Neuronal stem cell (in vitro differentiated cells): Measurements from ENCODE around the gene RARB. TPM values are rescaled to one million over a fixed set of nuclear protein-coding genes. Genes with fewer than 3 reads are reported as not detected.

Source experiments
- DNase-seq: peaks from one replicate; pipeline ENCODE4 v3.0.0-alpha.2; 2013; ENCODE audit warnings: low spot score
- H2AFZ ChIP-seq: one replicate; pipeline ENCODE4 v1.6.1; 2013; ENCODE audit warnings: mild to moderate bottlenecking, low read length, inconsistent platforms
- H2AK5ac ChIP-seq: 2 replicates; pipeline ENCODE4 v1.6.1; 2013; ENCODE audit warnings: low read depth, mild to moderate bottlenecking, inconsistent platforms, low read length, moderate library complexity, mixed read lengths
- H2BK120ac ChIP-seq: 2 replicates; pipeline ENCODE4 v1.6.1; 2013; ENCODE audit warnings: low read depth, mild to moderate bottlenecking, inconsistent platforms, low read length, moderate library complexity, mixed read lengths
- H2BK12ac ChIP-seq: one replicate; pipeline ENCODE4 v1.6.1; 2013; ENCODE audit warnings: low read length, inconsistent platforms
- H2BK15ac ChIP-seq: 2 replicates; pipeline ENCODE4 v1.6.1; 2013; ENCODE audit warnings: mild to moderate bottlenecking, low read length, inconsistent platforms, mixed read lengths
- H2BK5ac ChIP-seq: one replicate; pipeline ENCODE4 v1.6.1; 2013; ENCODE audit warnings: inconsistent platforms, mild to moderate bottlenecking, low read length, moderate library complexity
- H3K14ac ChIP-seq: one replicate; pipeline ENCODE4 v1.6.1; 2013; ENCODE audit warnings: low read length, inconsistent platforms
- H3K18ac ChIP-seq: 2 replicates; pipeline ENCODE4 v1.6.1; 2013; ENCODE audit warnings: low read length, inconsistent platforms
- H3K23ac ChIP-seq: 2 replicates; pipeline ENCODE4 v1.6.1; 2013; ENCODE audit warnings: low read depth, mild to moderate bottlenecking, mixed read lengths, low read length, inconsistent platforms; ENCODE audit not compliant: poor library complexity
- H3K27ac ChIP-seq: replicated peaks from 3 replicates; pipeline ENCODE4 v1.5.1; 2013; ENCODE audit warnings: low read length, inconsistent platforms
- H3K27me3 ChIP-seq, 3 experiments: 2 replicates each; pipeline ENCODE4 v1.6.1; 2013; ENCODE audit warnings: low read length in 3 of 3, mild to moderate bottlenecking in 2 of 3, inconsistent platforms in 1 of 3, low read depth in 1 of 3, mixed read lengths in 1 of 3, moderate library complexity in 1 of 3; ENCODE audit not compliant: control insufficient read depth in 3 of 3, insufficient read depth in 3 of 3
- H3K36me3 ChIP-seq, 2 donors: replicated peaks in 1 of 2; 2 replicates each; pipeline ENCODE4 v1.6.1; 2013; ENCODE audit warnings: low read length in 2 of 2; ENCODE audit not compliant: control insufficient read depth in 2 of 2, insufficient read depth in 2 of 2
- H3K4ac ChIP-seq: 2 replicates; pipeline ENCODE4 v1.6.1; 2013; ENCODE audit warnings: inconsistent platforms, mild to moderate bottlenecking, low read length, moderate library complexity
- H3K4me1 ChIP-seq, 2 donors: 1 replicate in 1 of 2; 2 replicates in 1 of 2; pipeline ENCODE4 v1.6.1; 2013; ENCODE audit warnings: low read length in 2 of 2, low read depth in 1 of 2; ENCODE audit not compliant: control insufficient read depth in 2 of 2, insufficient read depth in 1 of 2
- H3K4me2 ChIP-seq: one replicate; pipeline ENCODE4 v1.6.1; 2013; ENCODE audit warnings: mild to moderate bottlenecking, low read length, inconsistent platforms; ENCODE audit not compliant: insufficient read depth, poor library complexity, severe bottlenecking
- H3K4me3 ChIP-seq, 2 donors: 2 replicates each; pipeline ENCODE4 v1.5.1; 2013; ENCODE audit warnings: low read length in 2 of 2, mild to moderate bottlenecking in 2 of 2, inconsistent platforms in 1 of 2, moderate library complexity in 1 of 2
- H3K79me1 ChIP-seq: one replicate; pipeline ENCODE4 v1.6.1; 2013; ENCODE audit warnings: low read depth, mild to moderate bottlenecking, inconsistent platforms, low read length, moderate library complexity
- H3K9ac ChIP-seq: one replicate; pipeline ENCODE4 v1.6.1; 2013; ENCODE audit warnings: mild to moderate bottlenecking, low read depth, low read length, inconsistent platforms; ENCODE audit not compliant: poor library complexity
- H3K9me3 ChIP-seq, 2 donors: replicated peaks in 1 of 2; 2 replicates each; pipeline versions ENCODE3 to v1.6.1; 2013; ENCODE audit warnings: low read length in 2 of 2, mild to moderate bottlenecking in 2 of 2, inconsistent platforms in 1 of 2, low read depth in 1 of 2, mixed read lengths in 1 of 2, moderate library complexity in 1 of 2; ENCODE audit not compliant: control insufficient read depth in 2 of 2, insufficient read depth in 1 of 2
- H4K8ac ChIP-seq: one replicate; pipeline ENCODE4 v1.6.1; 2013; ENCODE audit warnings: low read depth, mild to moderate bottlenecking, inconsistent platforms, low read length, moderate library complexity
- H4K91ac ChIP-seq: one replicate; pipeline ENCODE4 v1.6.1; 2013; ENCODE audit warnings: low read length, low read depth, mild to moderate bottlenecking, inconsistent platforms; ENCODE audit not compliant: poor library complexity
- WGBS, 2 donors: extraction: QIAGEN DNeasy Blood & Tissue Kit; methylation state at CpG; one replicate each; pipeline ENCODE4 v1.1.7; 2013; ENCODE audit warnings: missing lambda C conversion rate in 2 of 2, mixed read lengths in 1 of 2; ENCODE audit not compliant: insufficient read length in 2 of 2, insufficient replicate concordance in 1 of 2; ENCODE audit errors: extremely low coverage in 2 of 2; 5-methylcytosine and 5-hydroxymethylcytosine counted together
- small RNA-seq: library from polyadenylated mRNA; stranded (forward); fragments of <200 nt; extraction: miRNeasy Mini kit (QIAGEN cat#:217004); gene quantifications from one replicate; pipeline ENCODE3, GENCODE V24; 2013; ENCODE audit not compliant: insufficient read depth

RARB gene

GRCh38 chr3:25635038-25635437, 207.0 kb downstream of the RARB start:
- no peaks in the 10 kb centered on the region for H3K9me3 ChIP-seq
- no peak overlapping the region for H2AFZ ChIP-seq
- no peak overlapping the region for H3K27ac ChIP-seq
- no peak overlapping the region for H2BK15ac ChIP-seq
- H3K23ac ChIP-seq, result no peak overlapping the region
- H2BK12ac ChIP-seq, result no peak overlapping the region
- no peak overlapping the region for H4K91ac ChIP-seq
- H3K18ac ChIP-seq, result no peak overlapping the region
- no peak overlapping the region for H3K14ac ChIP-seq
- H3K4ac ChIP-seq, result no peak overlapping the region
- no peaks in the 10 kb centered on the region for H3K27me3 ChIP-seq
- H2AK5ac ChIP-seq, result no peak overlapping the region
- H3K79me1 ChIP-seq, result no peaks in the 10 kb centered on the region
- DNase-seq, result no peak
- no peak overlapping the region for H2BK120ac ChIP-seq
- H3K4me3 ChIP-seq, result no peak overlapping the region
- no peaks in the 10 kb centered on the region for H3K4me1 ChIP-seq
- H3K9ac ChIP-seq, result no peak overlapping the region
- no CpG with 5 or more reads among the region's 3 CpGs for WGBS, 2 donors
- H4K8ac ChIP-seq, result no peak overlapping the region
- no peak overlapping the region for H2BK5ac ChIP-seq
- peaks cover 6 to 99% of the 10 kb centered on the region in 2 donors for H3K36me3 ChIP-seq
- H3K4me2 ChIP-seq, result no peak overlapping the region

Small RNAs within 50 kb of the gene (small RNA-seq; reads per million reads assigned to genes)
- not detected for gene RF01161
- not detected for gene RF02271
